NCI-H226 (cell line): ENCODE data around the gene CCDC18.
"Not testable (repeated sequence)": the region's sequence is repeated elsewhere in the genome, so short reads cannot be mapped to it uniquely, and the experiment has no call there.

ENCODE experiments used
- DNase-seq: peaks from one replicate; pipeline ENCODE4 v3.0.0-alpha.2; 2015

Gene CCDC18, protein sequence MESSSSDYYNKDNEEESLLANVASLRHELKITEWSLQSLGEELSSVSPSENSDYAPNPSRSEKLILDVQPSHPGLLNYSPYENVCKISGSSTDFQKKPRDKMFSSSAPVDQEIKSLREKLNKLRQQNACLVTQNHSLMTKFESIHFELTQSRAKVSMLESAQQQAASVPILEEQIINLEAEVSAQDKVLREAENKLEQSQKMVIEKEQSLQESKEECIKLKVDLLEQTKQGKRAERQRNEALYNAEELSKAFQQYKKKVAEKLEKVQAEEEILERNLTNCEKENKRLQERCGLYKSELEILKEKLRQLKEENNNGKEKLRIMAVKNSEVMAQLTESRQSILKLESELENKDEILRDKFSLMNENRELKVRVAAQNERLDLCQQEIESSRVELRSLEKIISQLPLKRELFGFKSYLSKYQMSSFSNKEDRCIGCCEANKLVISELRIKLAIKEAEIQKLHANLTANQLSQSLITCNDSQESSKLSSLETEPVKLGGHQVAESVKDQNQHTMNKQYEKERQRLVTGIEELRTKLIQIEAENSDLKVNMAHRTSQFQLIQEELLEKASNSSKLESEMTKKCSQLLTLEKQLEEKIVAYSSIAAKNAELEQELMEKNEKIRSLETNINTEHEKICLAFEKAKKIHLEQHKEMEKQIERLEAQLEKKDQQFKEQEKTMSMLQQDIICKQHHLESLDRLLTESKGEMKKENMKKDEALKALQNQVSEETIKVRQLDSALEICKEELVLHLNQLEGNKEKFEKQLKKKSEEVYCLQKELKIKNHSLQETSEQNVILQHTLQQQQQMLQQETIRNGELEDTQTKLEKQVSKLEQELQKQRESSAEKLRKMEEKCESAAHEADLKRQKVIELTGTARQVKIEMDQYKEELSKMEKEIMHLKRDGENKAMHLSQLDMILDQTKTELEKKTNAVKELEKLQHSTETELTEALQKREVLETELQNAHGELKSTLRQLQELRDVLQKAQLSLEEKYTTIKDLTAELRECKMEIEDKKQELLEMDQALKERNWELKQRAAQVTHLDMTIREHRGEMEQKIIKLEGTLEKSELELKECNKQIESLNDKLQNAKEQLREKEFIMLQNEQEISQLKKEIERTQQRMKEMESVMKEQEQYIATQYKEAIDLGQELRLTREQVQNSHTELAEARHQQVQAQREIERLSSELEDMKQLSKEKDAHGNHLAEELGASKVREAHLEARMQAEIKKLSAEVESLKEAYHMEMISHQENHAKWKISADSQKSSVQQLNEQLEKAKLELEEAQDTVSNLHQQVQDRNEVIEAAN (N-terminal part only)

DNA sequence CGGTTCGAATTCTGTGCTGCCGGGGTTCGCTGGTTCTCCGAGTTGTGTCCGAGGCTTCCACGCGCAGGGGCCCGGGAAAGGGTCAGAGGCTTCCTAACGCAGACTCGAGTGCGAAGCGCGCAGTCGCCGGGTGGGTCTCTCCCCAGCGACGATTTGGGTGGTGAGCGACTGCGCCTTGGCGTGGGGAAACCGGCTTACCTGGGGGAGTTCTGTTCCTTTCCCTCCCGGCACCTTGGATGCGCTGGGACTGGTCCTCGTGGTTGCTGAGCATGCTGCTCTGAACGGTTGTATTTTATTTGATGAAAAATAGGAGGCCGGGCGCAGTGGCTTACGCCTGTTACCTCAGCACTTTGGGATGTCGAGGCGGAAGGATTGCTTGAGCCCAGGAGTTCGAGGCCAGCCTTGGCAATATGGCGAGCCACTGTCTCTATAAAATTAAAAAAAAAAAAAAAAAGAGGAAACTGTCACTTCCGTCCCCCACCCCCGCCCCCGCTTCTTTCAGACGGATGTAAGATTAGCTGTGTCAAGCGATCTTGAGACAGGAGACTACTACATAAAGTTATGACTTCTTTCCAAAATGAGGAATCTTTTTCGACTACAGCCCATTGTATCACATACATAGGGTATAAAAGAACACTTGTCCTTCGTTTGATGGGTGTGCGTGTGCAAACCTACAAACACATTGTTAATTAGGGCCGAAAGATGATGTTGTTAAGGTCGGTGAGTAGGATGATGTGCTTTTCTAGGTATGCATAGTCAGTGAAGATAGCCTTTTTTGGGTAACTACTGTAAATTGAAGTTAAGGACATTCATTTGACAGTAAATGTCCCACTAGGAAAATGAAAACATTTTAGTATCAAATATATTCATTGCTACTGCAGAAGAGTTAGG, at the start of gene CCDC18:
Gene CCDC18, plus strand, starts transcription at position 2 of the 891 bp plus-strand sequence. CDS start 2,638 bp downstream, outside the sequence.
- no peak for DNase-seq

DNA sequence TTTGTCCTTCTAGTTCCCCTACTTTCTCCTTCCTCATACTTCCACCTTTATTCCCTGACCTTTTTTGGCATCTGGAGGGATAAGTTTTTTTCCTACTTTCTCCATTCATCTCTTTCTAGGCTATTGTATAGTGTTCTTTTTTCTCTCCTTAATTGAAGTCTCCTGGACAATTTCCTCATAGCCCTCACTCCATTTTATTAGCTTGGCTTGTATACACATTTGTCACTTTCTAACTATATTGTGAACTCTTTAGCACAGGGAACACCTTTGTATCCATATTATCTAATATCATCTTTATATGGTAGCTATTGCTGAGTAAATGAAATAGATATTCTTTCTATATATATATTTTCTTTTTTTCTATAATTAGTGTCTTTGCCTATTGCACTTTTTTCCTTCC, 47.9 kb upstream of the CCDC18 start:
- no peak for DNase-seq

DNA sequence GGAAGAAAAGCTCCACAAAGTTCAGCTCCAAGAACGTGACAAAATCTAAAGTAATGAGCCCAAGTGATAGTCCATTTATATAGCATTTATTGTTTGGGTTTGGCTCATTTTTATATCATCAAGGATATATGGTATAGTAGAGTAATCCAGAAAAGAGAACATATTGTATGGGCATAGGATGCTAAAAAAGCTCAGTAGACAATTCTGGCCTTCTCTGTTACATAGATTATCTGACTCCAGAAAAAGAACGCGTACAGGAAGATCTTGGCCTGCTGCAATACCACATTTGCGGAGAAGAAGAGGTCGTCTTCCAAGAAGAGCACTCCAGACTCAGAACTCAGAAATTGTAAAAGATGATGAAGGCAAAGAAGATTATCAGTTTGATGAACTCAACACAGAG, 44.1 kb upstream of the CCDC18 start:
- DNase-seq: no peak

DNA sequence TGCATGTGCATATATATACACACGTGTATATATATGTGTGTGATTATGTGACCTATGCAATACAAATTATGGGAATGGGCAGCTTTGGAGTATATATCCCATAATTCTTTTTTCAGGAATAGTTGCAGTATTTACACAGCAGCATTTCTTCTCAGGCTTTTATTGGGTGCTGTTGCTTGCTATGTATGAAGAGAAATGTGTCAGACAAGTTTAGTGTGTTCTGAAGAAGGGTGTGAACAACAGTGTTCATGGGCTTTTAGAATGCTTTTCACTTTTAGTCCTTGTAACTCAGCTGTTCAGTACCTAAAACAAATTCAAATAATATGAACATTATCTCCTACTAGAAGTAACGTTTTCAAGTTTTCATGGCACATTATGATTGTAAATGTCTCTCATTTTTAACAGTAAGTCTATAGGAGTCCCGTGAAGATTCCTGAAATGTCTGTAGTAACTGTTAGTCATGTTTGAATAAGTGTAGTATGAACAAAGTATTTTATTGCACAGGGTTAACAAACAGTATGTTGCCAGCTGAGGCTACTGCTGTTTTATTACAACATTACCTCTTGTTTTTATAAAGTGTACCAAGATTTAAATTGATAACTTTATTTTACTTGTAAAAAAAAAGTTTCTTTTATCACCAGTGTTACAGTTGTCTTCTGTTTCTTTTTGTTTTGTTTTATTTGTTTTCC, 42.8 kb upstream of the CCDC18 start:
- DNase-seq: no peak

DNA sequence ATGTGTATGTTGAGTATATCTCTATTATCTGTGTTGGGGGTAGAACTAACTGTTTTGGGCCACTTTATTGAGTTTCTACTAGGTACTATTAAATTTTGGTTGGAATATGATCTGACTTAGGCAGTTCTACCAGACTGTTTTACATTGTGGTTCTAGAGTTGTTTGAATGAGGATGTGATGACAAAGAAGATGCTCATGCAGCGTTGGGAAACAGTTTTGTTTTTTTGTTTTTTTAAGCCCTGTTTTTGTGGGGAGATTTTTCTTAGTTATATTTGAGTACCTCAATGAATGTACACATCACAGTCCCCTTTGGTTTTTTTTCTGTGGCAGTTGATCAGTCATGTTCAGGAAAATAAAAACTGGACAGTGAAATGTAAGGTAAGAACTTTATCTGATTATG, 40.4 kb upstream of the CCDC18 start:
- DNase-seq: no peak

DNA sequence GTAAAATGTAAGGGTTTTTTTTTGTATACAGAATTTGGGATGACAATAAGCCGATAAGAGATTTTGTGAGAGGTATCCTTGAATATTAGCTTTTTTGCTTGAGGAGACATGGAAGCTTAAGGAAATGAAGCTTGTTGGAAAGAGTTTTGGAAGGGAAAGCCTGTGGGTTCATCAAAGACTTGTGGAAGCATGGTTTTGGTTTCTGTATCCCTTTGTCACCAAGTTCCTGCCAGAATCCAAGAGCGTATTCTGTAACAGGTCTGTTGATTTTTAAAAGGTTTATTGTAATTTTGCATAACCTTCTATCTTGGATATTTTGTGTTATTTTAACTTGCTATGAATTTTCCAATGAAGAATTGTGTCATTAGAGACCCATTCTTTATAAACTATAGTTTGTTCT, 38.4 kb upstream of the CCDC18 start:
- no peak for DNase-seq

DNA sequence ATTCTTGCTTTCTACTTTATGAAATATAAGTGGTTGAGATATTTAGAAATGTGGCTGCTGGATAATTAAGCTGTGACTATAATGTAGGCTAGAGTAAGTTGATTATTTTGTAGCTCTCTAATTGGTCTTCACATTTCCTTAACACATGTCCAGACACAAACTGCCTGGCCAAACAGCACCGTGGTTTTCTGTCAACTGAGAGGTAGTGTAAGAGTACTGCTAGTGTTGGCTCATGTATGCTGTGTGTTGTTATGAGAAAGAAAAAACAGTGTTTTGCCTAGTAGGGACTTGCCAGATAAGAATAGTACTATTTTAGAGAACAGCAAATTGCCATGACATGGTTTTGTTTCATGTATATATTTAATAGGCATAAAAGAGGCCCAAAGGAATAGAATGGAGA, 37.4 kb upstream of the CCDC18 start:
- no peak for DNase-seq

DNA sequence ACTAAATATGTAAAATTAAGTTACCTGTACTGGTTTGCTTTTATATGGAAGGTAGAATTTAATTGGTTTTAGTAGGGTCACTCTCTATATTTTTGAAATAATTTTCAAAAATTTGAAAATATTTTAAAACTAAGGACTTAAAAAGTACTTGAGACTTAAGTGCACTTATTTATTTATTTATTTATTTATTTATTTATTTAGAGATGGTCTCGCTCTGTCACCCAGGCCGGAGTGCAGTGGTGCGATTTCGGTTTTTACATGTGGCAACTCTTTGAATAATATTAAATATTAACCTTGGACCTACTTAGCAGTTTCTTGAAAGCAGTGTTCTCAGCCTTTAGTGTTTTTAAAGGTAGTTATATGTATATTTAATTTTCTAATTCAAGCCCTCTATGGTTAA, 36.8 kb upstream of the CCDC18 start:
- no peak for DNase-seq

DNA sequence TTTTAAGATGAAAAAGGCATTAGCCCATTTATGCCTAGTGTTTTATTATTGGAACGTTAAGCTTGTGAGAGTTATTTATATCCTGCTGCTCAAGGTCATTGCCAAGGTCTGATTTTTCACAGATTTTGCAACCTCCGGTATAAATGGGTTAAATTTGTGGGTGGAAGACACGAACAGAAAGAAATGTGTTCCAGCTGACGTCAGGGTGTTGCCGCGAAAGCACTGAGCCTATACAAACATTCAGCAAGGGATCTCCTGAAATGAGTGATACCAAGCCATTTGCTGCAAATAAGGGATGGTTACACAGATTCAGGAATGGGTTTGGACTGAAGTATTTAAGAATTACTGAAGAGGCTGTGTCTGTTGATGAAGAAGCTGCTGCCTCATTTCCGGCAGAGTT, 32.5 kb upstream of the CCDC18 start:
- DNase-seq: no peak

DNA sequence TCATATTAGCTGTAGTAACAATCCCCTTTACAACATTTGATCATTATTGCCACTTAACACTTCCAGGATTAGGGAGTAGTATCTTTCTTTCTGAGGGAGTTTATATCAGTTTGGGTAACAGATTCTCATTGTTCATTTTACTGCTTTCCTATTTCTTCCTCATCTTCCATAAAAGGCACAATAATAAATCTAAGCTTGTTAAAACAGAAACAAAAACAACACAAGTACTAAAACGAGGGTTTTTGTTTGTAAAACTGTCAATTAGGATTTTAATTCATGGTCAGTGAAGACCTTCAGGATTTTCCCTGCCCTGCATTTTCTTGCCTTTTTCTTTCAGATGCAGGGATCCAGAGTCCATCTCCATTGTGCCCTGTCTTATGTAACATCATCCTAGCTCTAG, 29.8 kb upstream of the CCDC18 start:
- no peak for DNase-seq

DNA sequence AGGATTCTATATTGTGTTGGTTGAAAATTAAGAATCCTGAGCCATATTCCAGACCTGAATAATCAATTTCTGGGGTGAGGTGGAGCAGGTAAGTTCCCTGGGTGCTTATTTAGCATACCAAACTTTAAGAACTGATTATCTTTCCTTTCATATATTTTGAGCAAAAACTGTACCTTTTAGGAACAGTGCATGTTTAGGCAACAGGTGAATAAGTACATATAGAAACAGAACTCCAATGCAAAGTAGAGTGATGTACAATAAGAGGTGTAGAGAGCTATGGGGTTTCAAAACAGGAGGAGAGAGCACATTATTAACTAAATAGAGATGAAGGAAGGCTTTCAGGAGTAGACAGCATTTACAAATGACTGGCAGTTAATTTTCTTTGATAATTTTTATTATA, 29.1 kb upstream of the CCDC18 start:
- DNase-seq: no peak

DNA sequence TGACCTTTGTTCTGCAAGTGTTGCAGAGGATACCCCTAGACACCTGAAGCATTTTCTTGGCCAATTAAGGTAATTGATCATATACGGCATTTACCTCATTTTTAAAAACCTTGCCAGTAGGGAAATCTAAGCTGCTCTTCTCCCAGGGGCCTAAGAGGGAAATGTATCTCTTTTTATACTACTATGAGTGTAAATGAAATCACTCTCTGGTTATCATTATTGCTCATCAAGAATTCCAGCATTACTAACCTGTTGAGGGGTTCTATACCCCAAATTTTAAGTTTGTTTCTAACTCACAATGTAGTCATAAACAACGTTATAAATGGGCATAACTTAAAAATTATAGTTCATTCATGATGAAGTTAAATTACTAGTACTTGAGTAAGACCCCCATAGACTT, 27.7 kb upstream of the CCDC18 start:
- DNase-seq: no peak

DNA sequence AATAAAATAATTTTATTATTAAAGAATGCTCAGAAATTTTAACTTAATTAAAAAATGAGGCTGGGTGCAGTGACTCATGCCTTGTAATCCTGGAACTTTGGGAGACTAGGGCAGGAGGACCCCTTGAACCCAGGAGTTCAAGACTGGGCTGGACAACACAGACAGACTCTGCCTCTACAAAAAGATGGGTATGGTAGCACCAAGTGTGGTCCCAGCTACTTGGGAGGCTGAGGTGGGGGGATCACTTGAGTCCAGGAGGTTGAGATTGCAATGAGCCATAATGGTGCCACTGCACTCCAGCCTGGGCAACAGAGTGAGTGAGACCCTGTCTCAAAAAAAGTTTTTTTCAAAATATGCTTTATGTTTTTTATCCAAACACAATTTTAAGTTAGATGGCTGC, 25.6 kb upstream of the CCDC18 start:
- DNase-seq: no peak

DNA sequence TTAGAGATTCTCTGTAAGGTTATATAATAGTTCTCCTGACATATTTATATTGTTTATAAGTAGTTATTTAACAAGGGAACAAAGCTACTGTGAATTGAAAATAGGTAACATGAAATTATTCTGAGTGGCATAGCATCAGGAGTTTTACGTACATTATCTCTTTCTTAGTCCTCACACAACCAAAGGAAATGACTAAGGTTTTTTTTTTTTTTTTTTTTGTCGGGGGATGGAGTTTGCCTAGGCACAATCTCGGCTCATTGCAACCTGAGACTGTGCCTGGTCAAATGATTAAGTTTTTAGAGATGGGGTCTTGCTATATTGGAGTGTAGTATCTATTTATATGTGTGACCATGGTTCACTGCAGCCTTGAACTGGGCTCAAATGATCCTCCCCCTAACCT, 25.2 kb upstream of the CCDC18 start:
- no peak for DNase-seq

DNA sequence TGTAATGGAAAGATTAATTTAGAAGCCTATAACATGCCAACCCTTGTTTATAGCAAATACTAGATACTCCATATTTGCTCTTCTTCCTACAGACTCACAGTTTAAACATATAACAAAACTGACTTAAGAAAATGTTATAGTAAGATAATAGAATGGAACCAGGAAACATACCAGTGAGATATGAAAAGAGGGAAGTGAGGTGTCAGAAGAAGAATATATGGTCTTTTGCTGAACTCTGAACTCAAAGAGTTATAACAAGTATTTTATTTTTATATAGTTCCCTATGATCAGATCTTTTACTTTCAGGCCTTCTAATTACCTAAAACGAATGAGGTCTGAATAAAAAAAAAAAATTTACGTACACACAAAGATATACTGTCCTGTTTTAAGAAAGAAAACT, 21.2 kb upstream of the CCDC18 start:
- DNase-seq: no peak

DNA sequence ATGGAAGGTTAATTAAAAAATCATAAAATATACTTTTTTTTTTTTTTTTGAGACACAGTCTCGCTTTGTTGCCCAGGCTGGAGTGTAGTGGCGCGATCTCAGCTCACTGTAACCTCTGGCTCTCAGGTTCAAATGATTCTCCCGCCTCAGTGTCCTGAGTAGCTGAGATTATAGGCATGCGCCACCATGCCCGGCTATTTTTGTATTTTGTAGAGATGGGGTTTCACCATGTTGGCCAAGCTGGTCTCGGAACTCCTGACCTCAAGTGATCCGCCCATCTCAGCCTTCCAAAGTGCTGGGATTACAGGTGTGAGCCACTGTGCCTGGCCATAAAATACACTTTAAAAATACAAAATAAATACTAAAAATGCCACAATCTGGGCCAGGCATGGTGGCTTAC, 17.2 kb upstream of the CCDC18 start:
- DNase-seq: not testable (repeated sequence)

DNA sequence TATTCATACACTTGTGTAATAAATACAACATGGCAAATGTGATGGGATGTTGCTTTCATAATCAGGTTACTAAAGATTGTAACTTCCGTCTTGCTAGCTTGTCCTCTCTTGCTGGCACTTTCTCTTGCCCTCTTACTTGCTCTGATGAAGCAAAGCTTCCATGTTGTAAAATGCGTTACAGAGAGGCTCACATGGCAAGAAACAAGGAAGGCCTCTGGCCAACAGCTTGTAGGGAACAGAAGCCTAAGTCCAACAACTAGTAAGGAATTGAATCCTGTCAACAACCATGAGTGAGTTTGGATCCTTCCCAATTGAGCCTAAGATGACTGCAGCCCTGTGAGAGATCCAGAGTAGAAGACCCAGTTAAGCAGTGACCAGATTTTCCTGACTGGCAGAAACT, 15.7 kb upstream of the CCDC18 start:
- DNase-seq: no peak

DNA sequence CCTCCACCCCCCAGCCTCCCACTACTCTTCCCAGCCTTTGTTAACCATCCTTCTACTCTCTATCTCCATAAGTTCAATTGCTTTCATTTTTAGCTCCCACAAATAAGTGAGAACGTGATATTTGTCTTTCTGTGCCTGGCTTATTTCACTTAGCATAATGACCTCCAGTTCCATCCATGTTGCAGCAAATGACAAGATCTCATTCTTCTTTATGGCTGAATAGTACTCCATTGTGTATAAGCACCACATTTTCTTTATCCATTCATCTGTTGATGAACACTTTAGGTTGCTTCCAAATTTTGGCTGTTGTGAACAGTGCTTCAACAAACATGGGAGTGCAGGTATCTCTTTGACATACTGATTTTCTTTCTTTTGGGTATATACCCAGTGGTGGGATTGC, 14.6 kb upstream of the CCDC18 start:
- DNase-seq: not testable (repeated sequence)

DNA sequence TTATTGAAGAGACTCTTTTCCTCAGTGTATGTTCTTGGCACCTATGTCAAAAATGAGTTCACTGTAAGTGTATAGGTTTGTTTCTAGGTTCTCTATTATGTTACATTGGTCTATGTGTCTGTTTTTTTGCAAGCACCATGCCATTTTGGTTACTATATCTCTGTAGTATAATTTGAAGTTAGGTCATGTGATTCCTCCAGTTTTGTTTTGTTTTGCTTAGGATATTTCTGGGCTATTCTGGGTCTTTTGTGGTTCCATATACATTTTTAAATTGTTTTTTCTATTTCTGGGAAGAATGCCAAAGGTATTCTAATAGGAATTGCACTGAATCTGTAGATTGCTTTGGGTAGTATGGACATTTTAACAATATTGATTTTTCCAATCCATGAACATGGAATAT, 13.5 kb upstream of the CCDC18 start:
- DNase-seq: no peak

DNA sequence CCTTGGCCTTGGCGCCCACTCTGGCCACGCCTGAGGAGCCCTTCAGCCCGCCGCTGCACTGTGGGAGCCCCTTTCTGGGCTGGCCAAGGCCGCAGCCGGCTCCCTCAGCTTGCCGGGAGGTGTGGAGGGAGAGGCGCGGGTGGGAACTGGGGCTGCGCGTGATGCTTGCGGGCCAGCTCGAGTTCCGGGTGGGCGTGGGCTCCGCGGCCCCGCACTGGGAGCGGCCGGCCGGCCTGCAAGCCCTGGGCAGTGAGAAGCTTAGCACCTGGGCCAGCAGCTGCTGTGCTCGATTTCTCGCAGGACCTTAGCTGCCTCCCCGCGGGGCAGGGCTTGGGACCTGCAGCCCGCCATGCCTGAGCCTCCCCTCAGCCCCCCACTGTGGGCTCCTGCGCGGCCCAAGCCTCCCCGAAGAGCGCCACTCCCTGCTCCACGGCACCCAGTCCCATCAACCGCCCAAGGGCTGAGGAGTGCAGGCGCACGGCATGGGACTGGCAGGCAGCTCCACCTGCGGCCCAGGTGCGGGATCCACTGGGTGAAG, 10.3 kb upstream of the CCDC18 start:
- DNase-seq: not testable (repeated sequence)

DNA sequence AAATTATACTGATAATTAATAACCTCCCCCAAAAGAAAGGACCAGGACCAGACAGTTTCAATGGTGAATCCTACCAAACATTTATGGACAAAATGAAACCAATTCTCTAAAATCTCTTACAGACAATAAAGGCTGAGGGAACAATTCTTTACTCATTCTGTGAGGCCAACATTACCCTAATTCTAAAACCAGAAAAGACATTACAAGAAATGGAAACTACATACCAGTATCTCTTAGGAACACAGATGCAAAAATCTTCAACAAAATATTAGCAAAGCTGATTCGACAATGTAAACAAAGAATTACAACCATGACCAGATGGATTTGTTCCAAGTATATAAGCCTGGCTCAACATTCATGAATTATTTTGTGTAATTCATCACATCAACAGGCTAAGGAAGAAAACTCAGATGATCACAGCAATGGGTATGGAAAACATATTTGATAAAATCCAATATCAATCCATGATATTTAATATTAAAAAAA, 8.9 kb upstream of the CCDC18 start:
- DNase-seq: no peak
